Immature natural killer cell (primary cell): ENCODE results near the gene SLC1A1. TPM values are rescaled to one million over a fixed set of nuclear protein-coding genes. Genes with fewer than 3 reads are reported as not detected.
"Not testable (repeated sequence)": the region's sequence is repeated elsewhere in the genome, so short reads cannot be mapped to it uniquely, and the experiment has no call there.

Experiments
- DNase-seq, 3 donors: peaks; one replicate each; pipeline ENCODE4 v3.0.0; 2022; ENCODE audit warnings: mixed read lengths in 1 of 3
- H3K27ac Mint-ChIP-seq, 6 donors: one replicate each; pipeline ENCODE4 v1.8.0; 2020; ENCODE audit warnings: mixed read lengths in 6 of 6, mild to moderate bottlenecking in 5 of 6, inconsistent platforms in 4 of 6, moderate library complexity in 3 of 6
- H3K27me3 Mint-ChIP-seq, 3 donors: one replicate each; pipeline ENCODE4 v1.8.0; 2020 to 2021; ENCODE audit warnings: low read depth in 3 of 3, mild to moderate bottlenecking in 3 of 3, mixed read lengths in 3 of 3, moderate library complexity in 3 of 3, inconsistent platforms in 1 of 3
- H3K36me3 Mint-ChIP-seq, 3 donors: one replicate each; pipeline ENCODE4 v1.8.0; 2020; ENCODE audit warnings: mixed read lengths in 3 of 3, inconsistent platforms in 2 of 3, mild to moderate bottlenecking in 2 of 3
- H3K4me1 Mint-ChIP-seq, 2 donors: one replicate each; pipeline ENCODE4 v1.8.0; 2020; ENCODE audit warnings: inconsistent platforms in 2 of 2, mild to moderate bottlenecking in 2 of 2, mixed read lengths in 2 of 2, moderate library complexity in 1 of 2
- H3K4me3 Mint-ChIP-seq, 5 donors: one replicate each; pipeline ENCODE4 v1.8.0; 2020; ENCODE audit warnings: mild to moderate bottlenecking in 5 of 5, mixed read lengths in 5 of 5, inconsistent platforms in 3 of 5, moderate library complexity in 3 of 5
- H3K9me3 Mint-ChIP-seq, 6 donors: one replicate each; pipeline ENCODE4 v1.8.0; 2020; ENCODE audit warnings: mild to moderate bottlenecking in 6 of 6, mixed read lengths in 6 of 6, inconsistent platforms in 4 of 6, moderate library complexity in 3 of 6
- polyA plus RNA-seq, 3 donors: library from polyadenylated mRNA; unstranded; fragments of 300-500 nt; fragmentation: Illumina TruSeq; gene quantifications; one replicate each; pipeline ENCODE4 v1.2.3, GENCODE V29; 2021

SLC1A1 gene
- polyA plus RNA-seq, 3 donors from 2014 or later: 0.13 TPM; not detected in 2

DNA sequence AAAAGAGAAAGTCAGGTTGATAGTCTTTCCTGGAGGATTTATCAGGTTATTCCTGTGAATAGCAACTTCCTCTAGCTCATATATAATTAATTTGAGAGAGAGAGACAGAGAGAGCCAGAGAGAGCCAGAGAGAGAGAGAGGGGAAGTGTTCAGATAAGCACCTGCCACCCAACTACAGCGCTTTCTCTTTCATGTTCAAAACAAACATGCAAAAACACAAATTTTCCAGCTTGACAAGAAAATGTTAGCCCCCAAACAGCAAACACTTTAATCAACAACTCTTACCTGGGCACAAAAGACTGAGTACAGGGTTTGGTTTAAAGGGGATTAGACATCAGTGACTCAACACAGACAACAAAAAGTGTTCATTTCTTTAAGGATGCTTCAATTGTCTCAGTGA lies 110.1 kb downstream of the SLC1A1 start:
- no peak overlapping the region for H3K4me3 Mint-ChIP-seq
- H3K4me1 Mint-ChIP-seq: peaks cover 15 to 16% of the 10 kb centered on the region in 2 donors
- no peak for DNase-seq

GRCh38 chr9:4603830-4604229 lies 113.6 kb downstream of the SLC1A1 start:
- H3K4me3 Mint-ChIP-seq: no peak overlapping the region
- peaks cover 5 to 8% of the 10 kb centered on the region in 2 donors for H3K4me1 Mint-ChIP-seq
- no peaks in the 10 kb centered on the region for H3K9me3 Mint-ChIP-seq
- no peak for DNase-seq
- H3K36me3 Mint-ChIP-seq: peaks cover 6 to 30% (median 8%) of the 10 kb centered on the region in 3 donors
- peaks cover 3 to 6% (median 5%) of the 10 kb centered on the region in 3 donors for H3K27me3 Mint-ChIP-seq
- no peak overlapping the region for H3K27ac Mint-ChIP-seq

More for the DNA sequence above, 110.1 kb downstream of the SLC1A1 start:
- Mint-ChIP-seq H3K27ac (peak overlapping the region in 2 of 6 donors; percentile 7 to 45), H3K27me3 (peaks cover 2 to 6% (median 5%) of the 10 kb centered on the region in 3 donors), H3K36me3 (peaks cover 6 to 32% (median 8%) of the 10 kb centered on the region in 3 donors), H3K9me3 (no peaks in the 10 kb centered on the region)

DNA sequence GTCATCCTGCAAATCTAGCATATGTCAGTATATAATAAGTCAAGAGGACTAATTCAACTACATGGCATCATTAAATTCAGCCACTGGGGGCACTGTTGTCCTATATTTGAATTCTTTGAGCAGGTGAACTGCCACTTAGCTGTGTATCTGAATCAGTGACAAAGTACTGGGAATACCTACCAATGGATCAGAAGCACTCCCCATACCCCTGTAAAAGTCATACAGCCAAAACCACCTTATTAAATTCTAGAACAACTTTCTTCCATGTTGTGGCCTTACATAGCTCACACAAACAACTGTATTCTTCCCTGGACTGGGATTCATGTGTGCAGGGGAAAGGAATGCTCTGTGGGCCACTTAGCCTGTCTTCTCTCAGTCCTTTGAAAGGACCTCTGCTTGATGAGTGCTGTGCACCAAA lies 114.4 kb downstream of the SLC1A1 start:
- Mint-ChIP-seq H3K9me3 (peaks cover 0 to 2% (median 0%) of the 10 kb centered on the region in 6 donors), H3K4me1 (peaks cover 5 to 8% of the 10 kb centered on the region in 2 donors), H3K4me3 (no peak overlapping the region), H3K27ac (peak overlapping the region in 1 of 6 donors; percentile 78), H3K36me3 (peaks cover 6 to 28% (median 8%) of the 10 kb centered on the region in 3 donors), H3K27me3 (peaks cover 3 to 6% (median 6%) of the 10 kb centered on the region in 3 donors)
- DNase-seq: peak; percentile 45 to 69 (median 58)

- H3K4me1 Mint-ChIP-seq, H3K9me3 Mint-ChIP-seq, H3K27me3 Mint-ChIP-seq, H3K27ac Mint-ChIP-seq, H3K4me3 Mint-ChIP-seq: not testable (repeated sequence)
- peaks cover 6 to 17% (median 8%) of the 10 kb centered on the region in 3 donors for H3K36me3 Mint-ChIP-seq
- peak in 1 of 3 donors; percentile 48 for DNase-seq
Measured at GRCh38 chr9:4606033-4606432, 115.8 kb downstream of the SLC1A1 start.

GRCh38 chr9:4614627-4615026 lies 124.4 kb downstream of the SLC1A1 start:
- Mint-ChIP-seq H3K4me1 (peaks cover 1 to 3% of the 10 kb centered on the region in 2 donors), H3K4me3 (no peak overlapping the region), H3K27me3 (peaks cover 0 to 2% (median 2%) of the 10 kb centered on the region in 3 donors), H3K27ac (no peak overlapping the region), H3K36me3 (peaks cover 0 to 16% (median 13%) of the 10 kb centered on the region in 3 donors), H3K9me3 (peaks cover 0 to 2% (median 0%) of the 10 kb centered on the region in 6 donors)
- DNase-seq: no peak

DNA sequence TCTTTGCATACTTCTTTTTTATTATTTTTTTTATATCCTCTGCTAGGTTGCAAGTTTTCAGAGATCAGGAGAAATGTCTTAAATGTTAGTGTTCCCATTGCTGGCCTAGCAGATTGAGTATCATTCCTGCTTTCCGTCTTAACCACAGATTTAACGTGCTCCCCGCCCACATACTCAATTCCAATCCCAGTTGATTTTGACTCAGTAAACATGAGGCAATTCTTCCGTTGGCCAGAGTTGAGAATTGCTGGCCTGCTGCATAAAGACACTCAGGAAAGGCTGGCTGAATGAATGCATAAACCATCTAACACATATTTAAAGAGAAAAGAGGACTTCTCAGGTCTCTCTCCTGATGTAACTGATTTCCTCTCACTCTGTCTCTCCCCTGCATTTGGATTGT lies 125.0 kb downstream of the SLC1A1 start:
- no peak overlapping the region for H3K4me3 Mint-ChIP-seq
- peaks cover 0 to 2% (median 0%) of the 10 kb centered on the region in 3 donors for H3K27me3 Mint-ChIP-seq
- peaks cover 0 to 1% (median 0%) of the 10 kb centered on the region in 6 donors for H3K9me3 Mint-ChIP-seq
- no peak overlapping the region for H3K27ac Mint-ChIP-seq
- peaks cover 8 to 9% of the 10 kb centered on the region in 2 donors for H3K4me1 Mint-ChIP-seq
- peaks cover 0 to 19% (median 13%) of the 10 kb centered on the region in 3 donors for H3K36me3 Mint-ChIP-seq
- no peak for DNase-seq

GRCh38 chr9:4615778-4616177 lies 125.5 kb downstream of the SLC1A1 start:
- H3K4me1 Mint-ChIP-seq: peaks cover 13 to 15% of the 10 kb centered on the region in 2 donors
- H3K36me3 Mint-ChIP-seq: peaks cover 0 to 24% (median 13%) of the 10 kb centered on the region in 3 donors
- DNase-seq: no peak
- no peak overlapping the region for H3K4me3 Mint-ChIP-seq
- H3K9me3 Mint-ChIP-seq: peaks cover 0 to 1% (median 0%) of the 10 kb centered on the region in 6 donors
- no peak overlapping the region for H3K27ac Mint-ChIP-seq
- peaks cover 0 to 2% (median 0%) of the 10 kb centered on the region in 3 donors for H3K27me3 Mint-ChIP-seq

DNA sequence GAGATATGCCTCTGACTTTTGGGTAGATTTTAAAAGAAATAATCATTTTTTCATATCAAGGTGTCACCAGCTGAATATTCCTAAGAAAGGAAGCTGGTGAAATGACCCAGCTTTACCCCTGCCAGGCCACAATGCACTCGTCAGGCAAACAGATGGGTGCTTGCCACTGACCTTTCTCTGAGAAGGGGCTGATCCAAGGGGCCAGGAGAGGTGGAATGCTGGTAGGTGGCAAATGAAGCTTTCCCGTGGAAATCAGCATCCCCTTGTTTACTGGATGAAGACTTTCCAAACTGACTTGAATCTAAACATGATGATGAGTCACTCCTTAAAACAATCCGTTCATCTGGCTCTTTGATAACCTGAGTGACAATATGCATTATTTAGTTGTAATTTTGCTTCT lies 127.5 kb downstream of the SLC1A1 start:
- Mint-ChIP-seq H3K4me1 (peaks cover 14 to 16% of the 10 kb centered on the region in 2 donors), H3K36me3 (peaks cover 0 to 25% (median 7%) of the 10 kb centered on the region in 3 donors), H3K27ac (no peak overlapping the region), H3K9me3 (no peaks in the 10 kb centered on the region), H3K27me3 (peaks cover 0 to 2% (median 0%) of the 10 kb centered on the region in 3 donors), H3K4me3 (no peak overlapping the region)
- DNase-seq: no peak

DNA sequence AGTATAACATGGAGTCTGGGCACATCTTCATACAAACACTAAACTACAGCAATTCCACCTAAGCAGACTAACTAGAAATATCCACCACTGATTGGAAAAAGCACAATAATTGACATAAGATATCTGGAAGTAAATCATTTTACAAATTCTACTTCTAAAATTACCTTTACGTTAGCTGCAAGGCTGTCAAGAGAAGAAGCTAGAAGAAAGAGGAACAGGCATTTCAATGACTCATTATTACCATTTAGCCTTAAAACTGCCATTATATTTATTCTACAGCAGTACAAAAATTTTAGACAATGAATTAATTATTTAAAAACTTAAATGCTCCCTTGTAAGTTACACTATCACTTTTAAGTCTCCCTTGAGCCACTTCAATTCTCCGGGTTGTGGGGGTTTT lies 128.4 kb downstream of the SLC1A1 start:
- H3K27me3 Mint-ChIP-seq: no peaks in the 10 kb centered on the region
- H3K27ac Mint-ChIP-seq: no peak overlapping the region
- no peak overlapping the region for H3K4me3 Mint-ChIP-seq
- DNase-seq: no peak
- peaks cover 0 to 25% (median 7%) of the 10 kb centered on the region in 3 donors for H3K36me3 Mint-ChIP-seq
- peaks cover 14 to 16% of the 10 kb centered on the region in 2 donors for H3K4me1 Mint-ChIP-seq
- no peaks in the 10 kb centered on the region for H3K9me3 Mint-ChIP-seq

GRCh38 chr9:4620057-4620765 lies 129.9 kb downstream of the SLC1A1 start:
- Mint-ChIP-seq H3K36me3 (peaks cover 0 to 19% (median 6%) of the 10 kb centered on the region in 3 donors), H3K4me3 (peak overlapping the region in 2 of 5 donors; percentile 24 to 50), H3K27me3 (no peaks in the 10 kb centered on the region), H3K4me1 (peaks cover 14 to 16% of the 10 kb centered on the region in 2 donors), H3K9me3 (no peaks in the 10 kb centered on the region), H3K27ac (peak overlapping the region in 2 of 6 donors; percentile 32 to 68)
- no peak for DNase-seq

GRCh38 chr9:4620881-4621555 lies 130.8 kb downstream of the SLC1A1 start:
- Mint-ChIP-seq H3K36me3 (peaks cover 0 to 19% (median 4%) of the 10 kb centered on the region in 3 donors), H3K4me1 (peaks cover 14 to 16% of the 10 kb centered on the region in 2 donors), H3K9me3 (no peaks in the 10 kb centered on the region), H3K27ac (no peak overlapping the region), H3K27me3 (no peaks in the 10 kb centered on the region), H3K4me3 (no peak overlapping the region)
- DNase-seq: no peak

GRCh38 chr9:4622016-4622415 lies 131.7 kb downstream of the SLC1A1 start:
- peaks cover 14 to 16% of the 10 kb centered on the region in 2 donors for H3K4me1 Mint-ChIP-seq
- H3K4me3 Mint-ChIP-seq: no peak overlapping the region
- H3K36me3 Mint-ChIP-seq: peaks cover 0 to 19% (median 9%) of the 10 kb centered on the region in 3 donors
- H3K9me3 Mint-ChIP-seq: no peaks in the 10 kb centered on the region
- no peak for DNase-seq
- H3K27me3 Mint-ChIP-seq: no peaks in the 10 kb centered on the region
- H3K27ac Mint-ChIP-seq: no peak overlapping the region

GRCh38 chr9:4630836-4631235 lies 140.6 kb downstream of the SLC1A1 start:
- H3K27me3 Mint-ChIP-seq: peaks cover 0 to 5% (median 0%) of the 10 kb centered on the region in 3 donors
- no peak overlapping the region for H3K4me3 Mint-ChIP-seq
- H3K36me3 Mint-ChIP-seq: peaks cover 3 to 11% (median 11%) of the 10 kb centered on the region in 3 donors
- H3K27ac Mint-ChIP-seq: no peak overlapping the region
- H3K9me3 Mint-ChIP-seq: no peaks in the 10 kb centered on the region
- no peak for DNase-seq
- H3K4me1 Mint-ChIP-seq: no peaks in the 10 kb centered on the region
